SU-DHL-6 (cell line): ENCODE measurements around the gene IFNL2.

Experiments
- H2AFZ ChIP-seq: fragments of 200-600 bp; sonication (generic); 2 replicates; pipeline ENCODE4 v1.6.1; 2014; ENCODE audit warnings: low read depth, mild to moderate bottlenecking, moderate library complexity, mixed read lengths, antibody characterized with exemption, low read length; ENCODE audit not compliant: severe bottlenecking
- H3F3A ChIP-seq: fragments of 200-600 bp; shearing (Covaris generic); 2 replicates; pipeline ENCODE4 v1.6.0; 2016; ENCODE audit warnings: antibody characterized with exemption, mild to moderate bottlenecking; ENCODE audit not compliant: insufficient read depth
- H3K27ac ChIP-seq: fragments of 200-600 bp; sonication (generic); 2 replicates; pipeline ENCODE4 v1.5.1; 2016; ENCODE audit warnings: low read depth, mild to moderate bottlenecking, low read length, moderate library complexity, mixed read lengths
- H3K27me3 ChIP-seq: fragments of 200-600 bp; sonication (generic), shearing (Covaris generic); 2 replicates; pipeline ENCODE4 v1.6.0; 2014; ENCODE audit warnings: mild to moderate bottlenecking, low read length
- H3K36me3 ChIP-seq: fragments of 200-600 bp; sonication (generic); 2 replicates; pipeline ENCODE4 v1.6.1; 2014; ENCODE audit warnings: mild to moderate bottlenecking, low read length, mixed read lengths
- H3K4me2 ChIP-seq: fragments of 300-600, 200-600 bp; shearing (Covaris generic), sonication (generic); 2 replicates; pipeline ENCODE4 v1.6.0; 2014; ENCODE audit warnings: low read length, low read depth, mild to moderate bottlenecking; ENCODE audit not compliant: poor library complexity, severe bottlenecking
- H3K4me3 ChIP-seq: fragments of 200-600 bp; sonication (generic); 2 replicates; pipeline ENCODE4 v1.5.1; 2014; ENCODE audit warnings: antibody characterized with exemption, low read length, mild to moderate bottlenecking, mixed read lengths; ENCODE audit not compliant: insufficient read depth, poor library complexity, severe bottlenecking
- H3K79me2 ChIP-seq: fragments of 200-600 bp; sonication (generic); 2 replicates; pipeline ENCODE4 v1.6.1; 2014; ENCODE audit warnings: mild to moderate bottlenecking, low read length, moderate library complexity; ENCODE audit not compliant: insufficient read depth
- H3K9ac ChIP-seq: fragments of 200-600 bp; sonication (generic); 2 replicates; pipeline ENCODE4 v1.7.0; 2014; ENCODE audit warnings: mild to moderate bottlenecking, low read length
- H3K9me2 ChIP-seq: fragments of 200-600 bp; sonication (generic); replicated peaks from 2 replicates; pipeline ENCODE4 v1.6.1; 2014; ENCODE audit warnings: low read length; ENCODE audit not compliant: insufficient read depth
- H3K9me3 ChIP-seq: fragments of 200-600 bp; sonication (generic); 2 replicates; pipeline ENCODE4 v1.6.1; 2014; ENCODE audit warnings: low read length, mixed read lengths; ENCODE audit not compliant: insufficient read depth
- H4K20me1 ChIP-seq: fragments of 200-600 bp; sonication (generic); 2 replicates; pipeline ENCODE4 v1.6.1; 2014; ENCODE audit warnings: low read depth, mild to moderate bottlenecking, antibody characterized with exemption, low read length, moderate library complexity, mixed read lengths
- CTCF ChIP-seq: fragments of 200-600 bp; sonication (generic); IDR thresholded peaks from one replicate; pipeline ENCODE4 v1.5.1; 2017; ENCODE audit warnings: antibody characterized with exemption, mild to moderate bottlenecking, low read length, moderate library complexity; ENCODE audit not compliant: insufficient read depth, poor library complexity, severe bottlenecking
- EZH2phosphoT487 ChIP-seq: fragments of 200-600 bp; sonication (generic), shearing (Covaris generic); conservative IDR thresholded peaks from 2 replicates; pipeline ENCODE4 v1.6.1; 2018; ENCODE audit warnings: mild to moderate bottlenecking, antibody characterized with exemption, low read length, moderate library complexity, mixed read lengths

The IFNL2 gene

GRCh38 chr19:39247701-39248664 is 20.2 kb upstream of the IFNL2 start:
- H3K4me2 ChIP-seq: no peak overlapping the region
- H3K27ac ChIP-seq: no peak overlapping the region
- H3K79me2 ChIP-seq: no peaks in the 10 kb centered on the region
- H3K9me2 ChIP-seq: no peaks in the 10 kb centered on the region
- H3F3A ChIP-seq: no peaks in the 10 kb centered on the region
- no peaks in the 10 kb centered on the region for H3K27me3 ChIP-seq
- no peak overlapping the region for H2AFZ ChIP-seq
- no peaks in the 10 kb centered on the region for H4K20me1 ChIP-seq
- TF ChIP-seq CTCF (no peak), EZH2phosphoT487 (no peak)
- H3K9ac ChIP-seq: no peak overlapping the region
- H3K36me3 ChIP-seq: no peaks in the 10 kb centered on the region
- H3K9me3 ChIP-seq: no peaks in the 10 kb centered on the region
- H3K4me3 ChIP-seq: no peak overlapping the region

- Histone ChIP-seq H3K4me2 (no peak within 1 kb of the TSS), H3F3A (no peaks in the 10 kb centered on the region), H3K27me3 (no peaks in the 10 kb centered on the region), H3K9me3 (no peaks in the 10 kb centered on the region), H2AFZ (no peak within 1 kb of the TSS), H3K9ac (no peak within 1 kb of the TSS), H3K27ac (no peak within 1 kb of the TSS), H3K79me2 (no peaks in the 10 kb centered on the region), H4K20me1 (no peaks in the 10 kb centered on the region), H3K4me3 (no peak within 1 kb of the TSS), H3K36me3 (no peaks in the 10 kb centered on the region), H3K9me2 (no peaks in the 10 kb centered on the region)
- TF ChIP-seq EZH2phosphoT487: no peak
- TF ChIP-seq CTCF: no peak
Measured at GRCh38 chr19:39248806-39249205, 19.4 kb upstream of the IFNL2 start, which contains the start of gene IFNL4. IFNL4 (minus strand) TSS chr19:39248856.

- H3K27me3 ChIP-seq: no peaks in the 10 kb centered on the region
- H3K9ac ChIP-seq: no peak overlapping the region
- H3K79me2 ChIP-seq: no peaks in the 10 kb centered on the region
- no peaks in the 10 kb centered on the region for H3K36me3 ChIP-seq
- TF ChIP-seq CTCF (no peak), EZH2phosphoT487 (no peak)
- no peak overlapping the region for H3K4me2 ChIP-seq
- no peaks in the 10 kb centered on the region for H3F3A ChIP-seq
- H2AFZ ChIP-seq: no peak overlapping the region
- H4K20me1 ChIP-seq: no peaks in the 10 kb centered on the region
- no peaks in the 10 kb centered on the region for H3K9me2 ChIP-seq
- H3K9me3 ChIP-seq: no peaks in the 10 kb centered on the region
- H3K4me3 ChIP-seq: no peak overlapping the region
- H3K27ac ChIP-seq: no peak overlapping the region
Measured at GRCh38 chr19:39251081-39251480, 17.1 kb upstream of the IFNL2 start.
